GM19193 (cell line): ENCODE measurements around the gene MAF.

Experiments
- POLR2A ChIP-seq: IDR thresholded peaks from 4 replicates; pipeline ENCODE4 v1.6.1; 2011; ENCODE audit not compliant: insufficient read depth, insufficient read length; ENCODE audit errors: extremely low read depth

Gene MAF

GRCh38 chr16:79601092-79601930, 774 bp upstream of the MAF start:
- no peak for TF ChIP-seq POLR2A

- no peak for TF ChIP-seq POLR2A
Observed at GRCh38 chr16:79599837-79600637, 500 bp downstream of the MAF start.

GRCh38 chr16:79599256-79599836, 1.2 kb downstream of the MAF start:
- TF ChIP-seq POLR2A = no peak

GRCh38 chr16:79598348-79599181, 2.0 kb downstream of the MAF start:
- no peak for TF ChIP-seq POLR2A

- TF ChIP-seq POLR2A = no peak
Observed at GRCh38 chr16:79598063-79598347, 2.5 kb downstream of the MAF start.

GRCh38 chr16:79597277-79598062, 3.1 kb downstream of the MAF start:
- no peak for TF ChIP-seq POLR2A

GRCh38 chr16:79595931-79596450, 4.5 kb downstream of the MAF start:
- no peak for TF ChIP-seq POLR2A

GRCh38 chr16:79595231-79595641, 5.3 kb downstream of the MAF start:
- no peak for TF ChIP-seq POLR2A

- no peak for TF ChIP-seq POLR2A
Observed at GRCh38 chr16:79593754-79594153, 6.8 kb downstream of the MAF start.

- no peak for TF ChIP-seq POLR2A
Observed at GRCh38 chr16:79593074-79593531, 7.4 kb downstream of the MAF start.

GRCh38 chr16:79592186-79592585, 8.4 kb downstream of the MAF start:
- TF ChIP-seq POLR2A = no peak

GRCh38 chr16:79589601-79590102, 10.9 kb downstream of the MAF start:
- no peak for TF ChIP-seq POLR2A

- no peak for TF ChIP-seq POLR2A
Observed at GRCh38 chr16:79587897-79588296, 12.6 kb downstream of the MAF start.

- TF ChIP-seq POLR2A = no peak
Observed at GRCh38 chr16:79587296-79587695, 13.2 kb downstream of the MAF start.
